Measurements from ENCODE around the gene LRFN2. TPM values are rescaled to one million over a fixed set of nuclear protein-coding genes. Genes with fewer than 3 reads are reported as not detected.

LRFN2 gene
- total RNA-seq, 4 donors from 2014 or later, result 0.14 to 0.34 TPM; not detected in 2

- H3K27ac ChIP-seq, result no peak overlapping the region
- no peaks in the 10 kb centered on the region for H3K4me1 ChIP-seq
- intact Hi-C loops (cut with DNase I; ENCODE audit: low total_unique reads), result no loop called here
- TF ChIP-seq CTCF (IDR thresholded peaks at IDR 0.05), result no peak
- TF ChIP-seq POLR2A (IDR thresholded peaks at IDR 0.05), result no peak
- no peaks in the 10 kb centered on the region for H3K9me3 ChIP-seq
- H3K27me3 ChIP-seq, result no peaks in the 10 kb centered on the region
- H3K36me3 ChIP-seq, result no peaks in the 10 kb centered on the region
- H3K4me3 ChIP-seq, result no peak overlapping the region
- no peak for DNase-seq
Observed at GRCh38 chr6:40438246-40438887, 148.8 kb downstream of the LRFN2 start.

- H3K27me3 ChIP-seq, result no peaks in the 10 kb centered on the region
- H3K9me3 ChIP-seq, result no peaks in the 10 kb centered on the region
- intact Hi-C loops (cut with DNase I; ENCODE audit: low total_unique reads), result no loop called here
- TF ChIP-seq CTCF (IDR thresholded peaks at IDR 0.05) (no peak), POLR2A (IDR thresholded peaks at IDR 0.05) (no peak)
- H3K36me3 ChIP-seq, result no peaks in the 10 kb centered on the region
- H3K4me3 ChIP-seq, result no peak overlapping the region
- H3K27ac ChIP-seq, result no peak overlapping the region
- DNase-seq, result no peak
- H3K4me1 ChIP-seq, result no peaks in the 10 kb centered on the region
Observed at GRCh38 chr6:40437631-40438030, 149.5 kb downstream of the LRFN2 start.

GRCh38 chr6:40436685-40437604, 150.2 kb downstream of the LRFN2 start:
- no peaks in the 10 kb centered on the region for H3K27me3 ChIP-seq
- TF ChIP-seq CTCF (IDR thresholded peaks at IDR 0.05) (no peak), POLR2A (IDR thresholded peaks at IDR 0.05) (no peak)
- H3K27ac ChIP-seq, result no peak overlapping the region
- no peaks in the 10 kb centered on the region for H3K4me1 ChIP-seq
- H3K9me3 ChIP-seq, result no peaks in the 10 kb centered on the region
- H3K36me3 ChIP-seq, result no peaks in the 10 kb centered on the region
- no peak for DNase-seq
- intact Hi-C loops (cut with DNase I; ENCODE audit: low total_unique reads), result no loop called here
- H3K4me3 ChIP-seq, result no peak overlapping the region

- intact Hi-C loops (cut with DNase I; ENCODE audit: low total_unique reads), result no loop called here
- Histone ChIP-seq H3K27me3 (no peaks in the 10 kb centered on the region), H3K9me3 (no peaks in the 10 kb centered on the region), H3K4me1 (no peaks in the 10 kb centered on the region), H3K27ac (no peak overlapping the region), H3K36me3 (no peaks in the 10 kb centered on the region), H3K4me3 (no peak overlapping the region)
- DNase-seq, result no peak
- TF ChIP-seq POLR2A (IDR thresholded peaks at IDR 0.05), result no peak
- no peak for TF ChIP-seq CTCF (IDR thresholded peaks at IDR 0.05)
Observed at GRCh38 chr6:40432982-40433381, 154.2 kb downstream of the LRFN2 start.

- no peaks in the 10 kb centered on the region for H3K9me3 ChIP-seq
- H3K27ac ChIP-seq, result no peak overlapping the region
- no peak overlapping the region for H3K4me3 ChIP-seq
- no peak for DNase-seq
- no peaks in the 10 kb centered on the region for H3K27me3 ChIP-seq
- intact Hi-C loops (cut with DNase I; ENCODE audit: low total_unique reads), result no loop called here
- H3K36me3 ChIP-seq, result no peaks in the 10 kb centered on the region
- no peak for TF ChIP-seq POLR2A (IDR thresholded peaks at IDR 0.05)
- TF ChIP-seq CTCF (IDR thresholded peaks at IDR 0.05), result no peak
- H3K4me1 ChIP-seq, result no peaks in the 10 kb centered on the region
Observed at GRCh38 chr6:40431706-40432105, 155.5 kb downstream of the LRFN2 start.
